IMR-90 (cell line): ENCODE data around the gene CPNE4. TPM values are rescaled to one million over a fixed set of nuclear protein-coding genes. Genes with fewer than 3 reads are reported as not detected.

ENCODE experiments used
- ATAC-seq: fragments of 200-7000 bp; cut with Tn5 transposase; 2 replicates; pipeline ENCODE4 v1.9.1; 2020; ENCODE audit warnings: low read depth, mild to moderate bottlenecking, moderate library complexity
- BruUV-seq: library from RNA; stranded (reverse); fragments of 400-500 nt; replicated peaks from 2 replicates; lab custom pipeline; 2021; lab: Mats Ljungman, UMichigan
- CTCF ChIA-PET: fragments of 300-600 bp; formaldehyde crosslinking; extraction: SDS; loops from one replicate; lab custom pipeline; 2021; ENCODE audit warnings: antibody characterized with exemption; lab: Yijun Ruan, JAX
- POLR2A ChIA-PET: fragments of 300-600 bp; sonication (Branson Sonifier 250); formaldehyde crosslinking; loops from one replicate; lab custom pipeline; 2022; ENCODE audit warnings: antibody characterized with exemption; ENCODE audit not compliant: unreplicated experiment; lab: Charles Lee
- DNase-seq: peaks from one replicate; pipeline ENCODE4 v3.0.0; 2013
- H2AFZ ChIP-seq: replicated peaks from 2 replicates; pipeline ENCODE3; 2013; ENCODE audit warnings: low read length, mild to moderate bottlenecking; ENCODE audit not compliant: poor library complexity
- H2AK5ac ChIP-seq: 2 replicates; pipeline ENCODE4 v1.6.1; 2013; ENCODE audit warnings: low read depth, low read length, inconsistent platforms
- H2AK9ac ChIP-seq: replicated peaks from 2 replicates; pipeline ENCODE3; 2013; ENCODE audit warnings: mild to moderate bottlenecking, low read depth, low read length, moderate library complexity; ENCODE audit not compliant: poor library complexity
- H2BK120ac ChIP-seq: 2 replicates; pipeline ENCODE4 v1.6.1; 2013; ENCODE audit warnings: low read depth, low read length, inconsistent platforms
- H2BK15ac ChIP-seq: 3 replicates; pipeline ENCODE4 v1.6.1; 2013; ENCODE audit warnings: low read depth, low read length, inconsistent platforms
- H2BK20ac ChIP-seq: 2 replicates; pipeline ENCODE4 v1.6.1; 2013; ENCODE audit warnings: low read depth, mild to moderate bottlenecking, inconsistent platforms, low read length, moderate library complexity
- H2BK5ac ChIP-seq: 2 replicates; pipeline ENCODE4 v1.6.1; 2013; ENCODE audit warnings: mild to moderate bottlenecking, low read depth, low read length, inconsistent platforms; ENCODE audit not compliant: poor library complexity, severe bottlenecking
- H3K14ac ChIP-seq: replicated peaks from 2 replicates; pipeline ENCODE4 v1.6.1; 2013; ENCODE audit warnings: low read depth, low read length, inconsistent platforms
- H3K18ac ChIP-seq: 2 replicates; pipeline ENCODE4 v1.6.1; 2013; ENCODE audit warnings: low read depth, low read length, control low read depth
- H3K23ac ChIP-seq: 2 replicates; pipeline ENCODE4 v1.6.1; 2013; ENCODE audit warnings: low read depth, low read length, inconsistent platforms
- H3K27ac ChIP-seq: 2 replicates; pipeline ENCODE4 v1.5.1; 2013; ENCODE audit warnings: mild to moderate bottlenecking, control low read depth, low read length; ENCODE audit not compliant: insufficient read depth
- H3K27me3 ChIP-seq: 2 replicates; pipeline ENCODE4 v1.6.1; 2013; ENCODE audit warnings: low read length; ENCODE audit not compliant: control insufficient read depth, insufficient read depth
- H3K36me3 ChIP-seq: 2 replicates; pipeline ENCODE4 v1.6.1; 2013; ENCODE audit warnings: low read length, mixed read lengths; ENCODE audit not compliant: control insufficient read depth, insufficient read depth
- H3K4ac ChIP-seq: 2 replicates; pipeline ENCODE4 v1.6.1; 2013; ENCODE audit warnings: low read depth, low read length, inconsistent platforms
- H3K4me1 ChIP-seq: 2 replicates; pipeline ENCODE4 v1.6.1; 2013; ENCODE audit warnings: low read length, mixed read lengths; ENCODE audit not compliant: control insufficient read depth, insufficient read depth
- H3K4me2 ChIP-seq: 2 replicates; pipeline ENCODE4 v1.6.1; 2013; ENCODE audit warnings: low read depth, mild to moderate bottlenecking, control low read depth, low read length, moderate library complexity
- H3K4me3 ChIP-seq: 2 replicates; pipeline ENCODE4 v1.5.1; 2013; ENCODE audit warnings: low read depth, mild to moderate bottlenecking, control low read depth, low read length, moderate library complexity; ENCODE audit not compliant: insufficient read depth
- H3K56ac ChIP-seq: 2 replicates; pipeline ENCODE4 v1.6.1; 2013; ENCODE audit warnings: low read length, inconsistent platforms; ENCODE audit not compliant: insufficient read depth; ENCODE audit errors: extremely low read depth
- H3K79me1 ChIP-seq, 2 experiments: 2 replicates each; pipeline ENCODE4 v1.6.1; 2013; ENCODE audit warnings: low read length in 2 of 2, inconsistent platforms in 1 of 2, low read depth in 1 of 2
- H3K9ac ChIP-seq: 2 replicates; pipeline ENCODE4 v1.6.1; 2013; ENCODE audit warnings: low read depth, low read length, control low read depth
- H3K9me1 ChIP-seq: 2 replicates; pipeline ENCODE4 v1.6.1; 2013; ENCODE audit warnings: low read length, inconsistent platforms; ENCODE audit not compliant: insufficient read depth
- H3K9me3 ChIP-seq: 2 replicates; pipeline ENCODE4 v1.6.1; 2013; ENCODE audit warnings: low read length; ENCODE audit not compliant: control insufficient read depth, insufficient read depth
- H4K20me1 ChIP-seq: 2 replicates; pipeline ENCODE4 v1.6.1; 2013; ENCODE audit warnings: low read length, inconsistent platforms; ENCODE audit not compliant: insufficient read depth
- H4K5ac ChIP-seq: 2 replicates; pipeline ENCODE4 v1.6.1; 2013; ENCODE audit warnings: mild to moderate bottlenecking, low read depth, low read length, control low read depth
- H4K8ac ChIP-seq, 2 experiments: 2 replicates each; pipeline ENCODE4 v1.6.1; 2013; ENCODE audit warnings: low read depth in 2 of 2, low read length in 2 of 2, control low read depth in 1 of 2, inconsistent platforms in 1 of 2
- H4K91ac ChIP-seq: 2 replicates; pipeline ENCODE4 v1.6.1; 2013; ENCODE audit warnings: low read depth, low read length, inconsistent platforms; ENCODE audit not compliant: insufficient read depth
- CHD1 ChIP-seq: IDR thresholded peaks from 2 replicates; pipeline ENCODE4 v1.6.1; 2012; ENCODE audit warnings: low read depth, low read length, improper control_type of control experiment
- FOS ChIP-seq: fragments of 150-350 bp; IDR thresholded peaks from 2 replicates; pipeline ENCODE4 v1.6.1; 2016; ENCODE audit warnings: low read depth, low read length
- MAFK ChIP-seq: IDR thresholded peaks from 2 replicates; pipeline ENCODE4 v1.6.1; 2012; ENCODE audit warnings: low read depth, low read length, improper control_type of control experiment
- NFE2L2 ChIP-seq: fragments of 150-350 bp; IDR thresholded peaks from 2 replicates; pipeline ENCODE4 v1.6.1; 2016; ENCODE audit warnings: low read depth, mild to moderate bottlenecking, low read length
- WGBS, 2 experiments: methylation state at CpG; one replicate each; pipeline versions ENCODE4 v1.1.5 to v1.1.7; 2013; ENCODE audit warnings: missing lambda C conversion rate in 2 of 2; ENCODE audit not compliant: insufficient read length in 1 of 2; ENCODE audit errors: extremely low coverage in 2 of 2; 5-methylcytosine and 5-hydroxymethylcytosine counted together
- dilution Hi-C: fragments of 300-500 bp; cut with HindIII; formaldehyde crosslinking; loops from one replicate; pipeline ENCODE4 v1.14.3; 2018; ENCODE audit warnings: low sequenced_read_pairs; ENCODE audit not compliant: unreplicated experiment
- in situ Hi-C: fragments of 300-500 bp; cut with MboI; formaldehyde crosslinking; loops from 3 replicates; pipeline ENCODE4 v1.14.3; 2019; ENCODE audit warnings: low sequenced_read_pairs, inconsistent platforms, mixed read lengths
- intact Hi-C: fragments of 100-400 bp; cut with micrococcal nuclease; formaldehyde crosslinking; loops from 2 replicates; pipeline ENCODE4 v1.10.0; 2022
- polyA plus RNA-seq, 3 experiments: library from polyadenylated mRNA; depleted of rRNA; stranded (reverse); fragments of >200 nt; gene quantifications; 2 replicates each; pipeline ENCODE4 v1.2.3, GENCODE V29; 2012; ENCODE audit warnings: low replicate concordance in 1 of 3
- total RNA-seq: library from RNA; depleted of rRNA; stranded (reverse); fragments of >200 nt; gene quantifications from 2 replicates; pipeline ENCODE4 v1.2.3, GENCODE V29; 2012

The CPNE4 gene
- total and polyA plus RNA-seq, 2 of the 4 experiments (the other 2 are of a cell fraction) = not detected

GRCh38 chr3:132017137-132017536, 17.7 kb downstream of the CPNE4 start:
- Histone ChIP-seq H2BK20ac (no peak overlapping the region), H4K91ac (no peak overlapping the region), H3K79me1 (no peaks in the 10 kb centered on the region), H3K56ac (no peak overlapping the region), H3K18ac (no peak overlapping the region), H3K4ac (no peak overlapping the region), H2BK120ac (no peak overlapping the region), H2AK9ac (no peak overlapping the region), H3K36me3 (no peaks in the 10 kb centered on the region), H3K14ac (no peak overlapping the region), H3K9me3 (no peaks in the 10 kb centered on the region), H4K5ac (no peak overlapping the region), H3K9ac (no peak overlapping the region), H2BK15ac (no peak overlapping the region), H3K9me1 (no peaks in the 10 kb centered on the region), H4K8ac (no peak overlapping the region), H4K20me1 (no peaks in the 10 kb centered on the region), H3K4me2 (no peak overlapping the region), H3K4me3 (no peak overlapping the region), H2BK5ac (no peak overlapping the region), H2AFZ (no peak overlapping the region), H3K23ac (no peak overlapping the region), H2AK5ac (no peak overlapping the region), H3K4me1 (no peaks in the 10 kb centered on the region), H3K27ac (no peak overlapping the region), H3K27me3 (no peaks in the 10 kb centered on the region; the same call in 1 of the 2 replicates)
- ChIA-PET POLR2A (no interaction called here), CTCF (no interaction called here)
- intact Hi-C loops (no loop called here), in situ Hi-C loops (no loop called here), dilution Hi-C loops (loop anchor here (25.0 kb wide), 1 partner anchor 230 kb away; no protein-coding TSS in a partner anchor)
- 59 to 96% methylated on average over 2 to 3 of the region's 3 CpGs for WGBS, 2 experiments
- TF ChIP-seq FOS (no peak), MAFK (no peak), NFE2L2 (no peak), CHD1 (no peak)
- BruUV-seq = no TSS peak
- no peak for ATAC-seq
- DNase-seq = no peak
